DOHH2 (cell line): ENCODE results near the gene AKAP7.

Source experiments
- H3F3A ChIP-seq: fragments of 200-600 bp; sonication (generic), shearing (Covaris generic); 2 replicates; pipeline ENCODE4 v1.6.0; 2016; ENCODE audit warnings: antibody characterized with exemption, mild to moderate bottlenecking; ENCODE audit not compliant: control insufficient read depth, insufficient read depth
- H3K27ac ChIP-seq: fragments of 200-600 bp; sonication (generic); 2 replicates; pipeline ENCODE4 v1.5.1; 2014; ENCODE audit warnings: low read depth, mild to moderate bottlenecking, low read length, moderate library complexity
- H3K27me3 ChIP-seq: fragments of 200-600 bp; sonication (generic); 2 replicates; pipeline ENCODE4 v1.6.1; 2014; ENCODE audit warnings: mild to moderate bottlenecking, low read length, mixed read lengths; ENCODE audit not compliant: control insufficient read depth
- H3K36me3 ChIP-seq: fragments of 200-600 bp; sonication (generic); 2 replicates; pipeline ENCODE4 v1.6.1; 2014; ENCODE audit warnings: mild to moderate bottlenecking, low read length, moderate library complexity, mixed read lengths; ENCODE audit not compliant: control insufficient read depth
- H3K4me1 ChIP-seq: fragments of 200-600 bp; sonication (generic); 2 replicates; pipeline ENCODE4 v1.6.1; 2014; ENCODE audit warnings: mild to moderate bottlenecking, low read length, mixed read lengths; ENCODE audit not compliant: control insufficient read depth
- H3K4me2 ChIP-seq: fragments of 200-600 bp; sonication (generic); 2 replicates; pipeline ENCODE4 v1.6.0; 2014; ENCODE audit warnings: mild to moderate bottlenecking, low read length, moderate library complexity
- H3K4me3 ChIP-seq: fragments of 200-600 bp; sonication (generic); 2 replicates; pipeline ENCODE4 v1.5.1; 2014; ENCODE audit warnings: mild to moderate bottlenecking, low read length, mixed read lengths
- H3K79me2 ChIP-seq: fragments of 200-600 bp; sonication (generic); 2 replicates; pipeline ENCODE4 v1.6.1; 2014; ENCODE audit warnings: mild to moderate bottlenecking, low read length, mixed read lengths; ENCODE audit not compliant: control insufficient read depth
- H3K9me2 ChIP-seq: fragments of 200-600 bp; sonication (generic); replicated peaks from 2 replicates; pipeline ENCODE4 v1.6.1; 2014; ENCODE audit warnings: mild to moderate bottlenecking, low read length, mixed read lengths; ENCODE audit not compliant: control insufficient read depth
- H3K9me3 ChIP-seq: fragments of 200-600 bp; sonication (generic); 2 replicates; pipeline ENCODE4 v1.6.1; 2014; ENCODE audit warnings: antibody characterized with exemption, low read length, mixed read lengths; ENCODE audit not compliant: control insufficient read depth, insufficient read depth
- H4K20me1 ChIP-seq: fragments of 200-600 bp; sonication (generic); 2 replicates; pipeline ENCODE4 v1.6.0; 2014; ENCODE audit warnings: low read depth, mild to moderate bottlenecking, antibody characterized with exemption, low read length, moderate library complexity; ENCODE audit not compliant: control insufficient read depth, insufficient read depth
- EZH2phosphoT487 ChIP-seq: fragments of 200-600 bp; sonication (generic); IDR thresholded peaks from 2 replicates; pipeline ENCODE4 v1.6.1; 2017; ENCODE audit warnings: borderline replicate concordance, mild to moderate bottlenecking, antibody characterized with exemption, low read length, moderate library complexity, mixed read lengths
- TF ChIP-seq, protein P1 (sequence below): fragments of 200-600 bp; sonication (generic); IDR thresholded peaks from one replicate; pipeline ENCODE4 v1.5.1; 2014; ENCODE audit warnings: antibody characterized with exemption, mild to moderate bottlenecking, low read depth, low read length; ENCODE audit not compliant: poor library complexity, severe bottlenecking

AKAP7 gene

DNA sequence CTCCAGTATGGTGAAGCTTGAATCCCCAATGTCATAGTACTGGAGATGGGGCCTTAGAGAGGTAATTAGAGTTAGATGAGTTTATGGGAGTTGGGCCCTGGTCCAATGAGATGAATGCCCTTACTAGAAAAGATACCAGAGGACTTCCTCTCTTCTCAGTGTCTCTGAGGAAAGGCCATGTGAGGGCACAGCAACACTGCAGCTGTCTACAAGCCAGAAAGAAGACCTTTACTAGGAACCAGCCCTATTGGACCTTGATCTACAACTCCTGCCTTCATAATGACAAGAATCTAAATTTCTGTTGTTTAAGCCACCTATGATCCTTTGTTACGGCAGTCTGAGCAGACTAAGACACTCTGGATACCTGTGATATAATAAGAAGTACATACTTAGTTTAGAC is 31.4 kb upstream of the AKAP7 start:
- no peaks in the 10 kb centered on the region for H3K9me2 ChIP-seq
- H3K27ac ChIP-seq, result no peak overlapping the region

DNA sequence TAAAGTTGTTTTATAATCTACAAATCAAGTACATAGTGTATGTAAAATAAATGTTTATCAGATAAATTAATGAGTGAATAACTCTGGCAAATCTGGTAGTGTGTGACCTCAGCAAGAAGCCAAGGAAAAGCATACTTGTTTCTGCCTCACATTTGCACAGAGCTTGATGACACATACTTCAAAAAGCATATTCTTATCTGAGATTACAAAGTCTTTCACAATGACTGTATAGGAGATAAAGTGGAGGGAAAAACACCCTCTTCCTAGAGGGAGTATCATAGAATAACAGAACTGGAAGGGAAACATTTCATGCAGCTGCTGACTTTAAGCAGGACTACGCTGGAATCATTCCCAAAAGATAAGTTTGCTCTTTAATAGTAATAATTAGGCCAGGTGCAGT is 28.1 kb upstream of the AKAP7 start:
- TF ChIP-seq, protein P1, sequence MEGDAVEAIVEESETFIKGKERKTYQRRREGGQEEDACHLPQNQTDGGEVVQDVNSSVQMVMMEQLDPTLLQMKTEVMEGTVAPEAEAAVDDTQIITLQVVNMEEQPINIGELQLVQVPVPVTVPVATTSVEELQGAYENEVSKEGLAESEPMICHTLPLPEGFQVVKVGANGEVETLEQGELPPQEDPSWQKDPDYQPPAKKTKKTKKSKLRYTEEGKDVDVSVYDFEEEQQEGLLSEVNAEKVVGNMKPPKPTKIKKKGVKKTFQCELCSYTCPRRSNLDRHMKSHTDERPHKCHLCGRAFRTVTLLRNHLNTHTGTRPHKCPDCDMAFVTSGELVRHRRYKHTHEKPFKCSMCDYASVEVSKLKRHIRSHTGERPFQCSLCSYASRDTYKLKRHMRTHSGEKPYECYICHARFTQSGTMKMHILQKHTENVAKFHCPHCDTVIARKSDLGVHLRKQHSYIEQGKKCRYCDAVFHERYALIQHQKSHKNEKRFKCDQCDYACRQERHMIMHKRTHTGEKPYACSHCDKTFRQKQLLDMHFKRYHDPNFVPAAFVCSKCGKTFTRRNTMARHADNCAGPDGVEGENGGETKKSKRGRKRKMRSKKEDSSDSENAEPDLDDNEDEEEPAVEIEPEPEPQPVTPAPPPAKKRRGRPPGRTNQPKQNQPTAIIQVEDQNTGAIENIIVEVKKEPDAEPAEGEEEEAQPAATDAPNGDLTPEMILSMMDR, result no peak
- TF ChIP-seq EZH2phosphoT487, result no peak
- Histone ChIP-seq H3K9me3 (no peaks in the 10 kb centered on the region), H3K4me3 (no peak overlapping the region), H3K9me2 (no peaks in the 10 kb centered on the region), H3F3A (no peaks in the 10 kb centered on the region), H4K20me1 (no peaks in the 10 kb centered on the region), H3K4me1 (peaks cover 18% of the 10 kb centered on the region), H3K4me2 (no peak overlapping the region), H3K36me3 (no peaks in the 10 kb centered on the region), H3K27me3 (no peaks in the 10 kb centered on the region), H3K27ac (no peak overlapping the region), H3K79me2 (no peaks in the 10 kb centered on the region)

More for the DNA sequence above, 31.4 kb upstream of the AKAP7 start:
- no peak overlapping the region for H3K4me3 ChIP-seq
- TF ChIP-seq EZH2phosphoT487, result no peak
- TF ChIP-seq, protein P1, result no peak
- no peaks in the 10 kb centered on the region for H4K20me1 ChIP-seq
- peaks cover 13% of the 10 kb centered on the region for H3K4me1 ChIP-seq
- no peaks in the 10 kb centered on the region for H3F3A ChIP-seq
- no peaks in the 10 kb centered on the region for H3K9me3 ChIP-seq
- no peaks in the 10 kb centered on the region for H3K27me3 ChIP-seq
- H3K36me3 ChIP-seq, result no peaks in the 10 kb centered on the region
- no peak overlapping the region for H3K4me2 ChIP-seq
- no peaks in the 10 kb centered on the region for H3K79me2 ChIP-seq

DNA sequence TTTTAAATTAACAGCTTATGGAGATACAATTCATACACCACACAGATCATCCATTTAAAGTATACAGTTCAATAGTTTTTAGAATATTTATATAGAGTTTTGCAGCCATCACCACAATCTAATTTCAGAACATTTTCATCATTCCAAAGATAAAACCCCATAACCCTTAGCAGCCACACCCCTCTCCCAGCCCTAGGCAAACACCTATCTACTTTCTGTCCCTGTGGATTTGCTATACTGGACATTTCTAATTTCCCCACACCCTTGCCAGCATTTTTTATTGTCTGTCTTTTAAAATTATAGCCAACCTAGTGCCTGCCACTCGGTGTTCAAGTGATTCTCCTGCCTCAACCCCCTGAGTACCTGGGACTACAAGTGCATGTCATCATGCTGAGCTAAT is 23.0 kb upstream of the AKAP7 start:
- no peaks in the 10 kb centered on the region for H4K20me1 ChIP-seq
- H3K36me3 ChIP-seq, result no peaks in the 10 kb centered on the region
- no peak overlapping the region for H3K4me2 ChIP-seq
- no peaks in the 10 kb centered on the region for H3K27me3 ChIP-seq
- H3K9me3 ChIP-seq, result no peaks in the 10 kb centered on the region
- H3K4me3 ChIP-seq, result no peak overlapping the region
- peaks cover 21% of the 10 kb centered on the region for H3K4me1 ChIP-seq
- H3F3A ChIP-seq, result no peaks in the 10 kb centered on the region
- H3K9me2 ChIP-seq, result no peaks in the 10 kb centered on the region
- H3K79me2 ChIP-seq, result no peaks in the 10 kb centered on the region
- H3K27ac ChIP-seq, result no peak overlapping the region
- TF ChIP-seq, protein P1, result no peak
- no peak for TF ChIP-seq EZH2phosphoT487

DNA sequence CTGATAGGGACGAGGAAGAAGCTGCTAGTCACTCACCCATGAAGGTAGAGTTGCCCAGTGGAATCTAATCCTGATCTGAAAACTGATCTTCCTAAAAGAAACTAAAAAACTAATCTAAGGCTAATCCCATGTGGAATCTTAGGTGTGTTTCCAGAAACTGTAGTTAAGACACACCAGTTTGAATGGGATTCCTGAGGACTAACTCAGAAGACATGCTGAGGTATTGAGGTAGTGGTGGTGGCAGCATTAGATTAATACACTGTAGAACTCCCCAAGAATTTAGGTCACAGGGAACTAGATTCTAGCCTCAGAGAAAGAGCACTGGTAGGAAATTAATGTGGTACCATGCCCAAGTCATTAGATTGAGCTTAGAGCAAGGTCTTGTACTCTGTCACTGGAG is 19.6 kb upstream of the AKAP7 start:
- Histone ChIP-seq H3K9me3 (no peaks in the 10 kb centered on the region), H3K9me2 (no peaks in the 10 kb centered on the region), H3K79me2 (no peaks in the 10 kb centered on the region), H3K36me3 (no peaks in the 10 kb centered on the region), H3K4me3 (no peak overlapping the region), H3F3A (no peaks in the 10 kb centered on the region), H3K27me3 (no peaks in the 10 kb centered on the region), H3K27ac (no peak overlapping the region), H4K20me1 (no peaks in the 10 kb centered on the region), H3K4me2 (no peak overlapping the region), H3K4me1 (peaks cover 13% of the 10 kb centered on the region)
- no peak for TF ChIP-seq EZH2phosphoT487
- TF ChIP-seq, protein P1, result no peak
